HS-27A (cell line): ENCODE measurements around the gene CEP44.
"Not testable (repeated sequence)": the region's sequence is repeated elsewhere in the genome, so short reads cannot be mapped to it uniquely, and the experiment has no call there.

Experiments
- DNase-seq: peaks from one replicate; pipeline ENCODE4 v3.0.0-alpha.2; 2012; ENCODE audit warnings: low read depth, missing footprints

Gene CEP44

DNA sequence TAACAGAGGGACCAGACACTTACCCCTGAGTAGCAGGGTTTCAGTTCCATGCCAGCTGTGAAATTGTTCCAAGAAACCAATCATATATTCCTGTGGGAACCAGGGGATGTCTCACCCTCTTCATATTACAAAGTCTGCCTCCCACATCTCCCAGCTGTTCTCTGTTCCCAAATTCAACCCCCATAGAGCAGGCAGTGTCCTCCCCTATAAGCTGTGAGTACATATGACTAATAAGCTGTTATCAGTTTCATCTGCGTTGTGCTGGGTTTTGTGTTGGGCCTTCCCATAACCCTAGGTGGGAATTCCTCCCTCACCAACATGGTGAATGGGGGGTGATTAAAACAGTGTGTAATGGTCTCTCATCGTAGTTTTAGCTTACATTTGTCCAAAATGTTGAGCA, 41.0 kb downstream of the CEP44 start:
- DNase-seq = no peak

GRCh38 chr4:174332741-174333493, 49.2 kb downstream of the CEP44 start:
- no peak for DNase-seq

- no peak for DNase-seq
These were observed 50.9 kb downstream of the CEP44 start for GRCh38 chr4:174334628-174335027.

DNA sequence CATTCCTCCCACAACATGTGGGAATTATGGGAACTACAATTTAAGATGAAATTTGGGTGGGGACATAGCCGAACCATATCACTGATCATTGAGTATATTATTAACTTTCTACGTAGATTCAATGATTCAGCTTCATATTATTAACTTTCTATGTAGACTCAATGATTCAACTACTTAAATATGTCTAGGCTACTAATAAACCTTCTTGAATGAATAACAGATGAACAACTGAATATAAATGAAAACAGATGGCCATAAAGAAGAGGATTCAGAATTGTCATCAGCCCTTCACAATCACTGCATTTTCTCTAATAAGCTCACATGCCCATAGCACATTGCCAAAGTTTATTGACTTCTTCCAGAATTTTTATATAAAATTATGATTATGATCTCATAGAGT, 57.0 kb downstream of the CEP44 start:
- DNase-seq = no peak

DNA sequence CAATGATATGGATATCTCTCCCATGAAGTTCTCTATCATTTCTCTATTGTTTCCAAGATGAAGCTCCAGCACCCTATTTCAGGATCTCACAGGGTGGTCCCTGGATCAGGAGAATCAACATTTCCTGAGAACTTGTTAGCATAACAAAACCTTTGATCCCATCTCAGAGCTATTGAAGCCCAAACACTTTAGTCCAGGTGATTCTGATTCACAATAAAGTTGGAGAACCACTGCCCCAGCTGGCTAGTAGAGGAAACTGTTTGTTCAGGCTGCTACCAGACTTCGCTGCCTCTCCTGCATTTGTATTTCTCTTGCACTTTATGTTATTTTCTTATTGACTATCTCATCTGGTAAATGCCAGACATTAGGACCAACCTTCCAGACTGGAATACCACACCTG, 65.4 kb downstream of the CEP44 start:
- DNase-seq = no peak

DNA sequence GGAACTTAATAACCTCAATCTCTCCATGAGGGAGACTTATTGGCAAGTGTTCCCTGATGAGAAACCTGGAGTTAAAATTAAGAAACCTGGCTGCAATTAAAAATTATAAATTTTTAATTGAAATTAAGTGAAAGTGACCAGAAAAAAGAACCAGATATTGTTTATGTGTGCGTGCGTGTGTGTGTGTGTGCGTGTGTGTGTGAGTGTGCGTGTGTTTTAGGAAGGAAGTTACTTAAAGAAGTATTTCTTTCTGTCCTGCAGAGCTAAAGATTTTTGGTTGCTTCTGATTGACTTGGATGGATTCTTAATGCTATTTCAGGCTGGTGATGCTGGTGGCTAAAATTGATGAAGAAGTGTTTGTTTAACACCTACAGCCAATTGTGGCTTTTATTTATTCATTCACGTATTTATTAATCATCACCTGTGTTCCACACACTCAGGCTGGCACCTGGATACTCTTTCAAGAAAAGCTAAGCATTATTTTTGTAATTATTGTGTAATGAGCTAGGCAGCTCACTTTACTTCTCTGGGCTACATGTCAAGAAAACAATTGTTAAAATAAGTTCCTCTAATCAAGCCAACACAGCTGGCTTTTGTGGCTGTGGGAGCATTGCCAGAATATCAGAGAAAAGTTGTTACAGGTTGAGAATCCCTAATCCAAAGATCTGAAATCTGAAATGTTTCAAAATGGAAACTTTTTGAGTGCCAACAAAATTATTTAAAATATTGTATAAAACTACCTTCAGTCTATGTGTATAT, 68.5 kb downstream of the CEP44 start:
- DNase-seq = no peak

GRCh38 chr4:174357321-174357720, 73.6 kb downstream of the CEP44 start:
- no peak for DNase-seq

- no peak for DNase-seq
These were observed 74.7 kb downstream of the CEP44 start for GRCh38 chr4:174358410-174358809.

GRCh38 chr4:174358829-174359228, 75.1 kb downstream of the CEP44 start:
- peak; percentile 24 for DNase-seq

GRCh38 chr4:174362340-174362739, 78.6 kb downstream of the CEP44 start:
- no peak for DNase-seq

DNA sequence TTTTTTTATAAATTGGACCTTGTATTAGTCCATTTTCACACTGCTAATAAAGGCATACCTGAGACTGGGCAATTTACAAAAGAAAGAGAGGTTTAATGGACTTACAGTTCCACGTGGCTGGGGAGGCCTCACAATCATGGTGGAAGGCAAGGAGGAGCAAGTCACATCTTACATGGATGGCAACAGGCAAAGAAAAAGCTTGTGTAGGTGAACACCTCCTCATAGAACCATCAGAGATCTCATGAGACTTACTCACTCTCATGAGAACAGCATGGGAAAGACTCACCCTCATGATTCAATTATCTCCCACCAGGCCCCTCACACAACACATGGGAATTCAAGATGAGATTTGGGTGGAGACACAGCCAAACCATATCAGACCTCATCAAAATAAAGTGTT, 80.1 kb downstream of the CEP44 start:
- not testable (repeated sequence) for DNase-seq

- DNase-seq = no peak
These were observed 81.4 kb downstream of the CEP44 start for GRCh38 chr4:174365018-174365587.

GRCh38 chr4:174369985-174370384, 86.3 kb downstream of the CEP44 start:
- DNase-seq = no peak

DNA sequence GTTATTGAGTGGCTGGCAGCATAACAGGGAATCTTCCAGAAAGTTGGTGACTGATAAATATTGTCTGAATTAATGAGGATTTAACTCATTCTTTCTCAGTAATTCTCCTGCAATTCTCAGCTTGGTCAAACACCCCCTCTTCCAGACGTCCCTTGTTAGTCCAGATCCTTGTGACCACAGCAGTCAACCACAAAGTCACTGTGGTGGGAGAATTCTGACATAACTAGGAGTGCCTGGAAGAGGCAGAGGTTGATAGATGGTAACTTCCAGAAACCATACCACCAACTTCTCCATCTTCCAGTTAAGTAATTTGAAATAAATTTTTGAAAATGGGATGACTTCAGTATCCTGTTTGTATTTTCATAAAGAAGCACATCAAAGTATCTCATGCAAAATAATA, 90.1 kb downstream of the CEP44 start:
- DNase-seq = no peak

DNA sequence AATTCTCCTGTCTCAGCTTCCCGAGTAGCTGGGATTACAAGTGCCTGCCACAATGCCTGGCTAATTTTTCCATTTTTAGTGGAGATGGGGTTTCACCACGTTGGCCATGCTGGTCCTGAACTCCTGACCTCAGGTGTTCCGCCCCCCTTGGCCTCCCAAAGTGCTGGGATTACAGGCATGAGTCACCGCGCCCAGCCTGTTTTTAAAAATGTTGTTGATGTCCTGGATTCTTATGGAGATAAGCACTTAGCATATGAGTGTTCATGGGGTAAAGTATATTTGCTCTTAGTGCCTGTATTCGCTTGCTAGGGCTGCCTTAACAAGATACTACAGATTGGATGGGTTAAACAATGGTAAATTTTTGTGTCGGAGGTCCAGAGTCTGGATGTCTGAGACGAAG, 91.7 kb downstream of the CEP44 start:
- no peak for DNase-seq

- no peak for DNase-seq
These were observed 93.9 kb downstream of the CEP44 start for GRCh38 chr4:174377613-174378012.

GRCh38 chr4:174378951-174379350, 95.2 kb downstream of the CEP44 start:
- DNase-seq = no peak

DNA sequence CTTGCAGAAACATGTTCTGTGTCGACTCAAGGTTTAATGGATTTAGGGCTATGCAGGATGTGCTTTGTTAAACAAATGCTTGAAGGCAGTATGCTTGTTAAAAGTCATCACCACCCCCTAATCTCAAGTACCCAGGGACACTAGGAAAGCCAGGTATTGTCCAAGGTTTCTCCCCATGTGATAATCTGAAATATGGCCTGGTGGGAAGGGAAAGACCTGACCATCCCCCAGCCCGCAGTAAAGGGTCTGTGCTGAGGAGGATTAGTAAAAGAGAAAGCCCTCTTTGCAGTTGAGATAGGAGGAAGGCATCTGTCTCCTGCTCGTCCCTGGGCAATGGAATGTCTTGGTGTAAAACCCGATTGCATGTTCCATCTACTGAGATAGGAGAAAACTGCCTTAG, 96.5 kb downstream of the CEP44 start:
- DNase-seq = not testable (repeated sequence)

DNA sequence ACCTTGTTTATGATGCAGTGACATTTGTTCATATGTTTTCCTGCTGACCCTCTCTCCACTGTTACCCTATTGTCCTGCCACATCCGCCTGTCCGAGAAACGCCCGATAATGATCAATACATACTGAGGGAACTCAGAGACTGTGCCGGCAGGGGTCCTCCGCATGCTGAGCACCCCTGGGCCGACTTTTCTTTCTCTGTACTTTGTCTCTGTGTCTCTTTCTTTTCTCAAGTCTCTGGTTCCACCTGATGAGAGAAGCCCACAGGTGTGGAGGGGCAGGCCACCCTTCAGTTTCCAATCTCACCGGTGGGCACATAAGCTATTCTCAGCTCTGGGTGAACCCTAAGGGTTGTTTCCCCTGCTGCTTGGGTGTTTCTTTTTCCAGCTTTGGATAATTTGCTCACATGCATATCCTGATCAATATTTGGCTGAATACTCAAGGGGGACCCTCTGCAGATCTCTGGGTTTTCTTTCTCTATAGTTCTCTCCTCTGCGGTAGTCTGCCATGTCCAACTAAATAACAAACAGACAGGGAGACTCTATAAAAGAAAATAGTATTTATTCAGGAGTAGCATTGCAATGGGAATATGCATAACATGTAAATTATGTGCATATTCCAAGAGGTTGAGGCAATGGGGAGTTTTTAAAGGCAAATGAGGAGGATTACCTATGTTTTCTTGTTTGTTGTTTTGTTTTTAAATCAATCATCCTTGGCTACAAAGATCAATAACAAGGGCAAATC, 97.2 kb downstream of the CEP44 start:
- no peak for DNase-seq

DNA sequence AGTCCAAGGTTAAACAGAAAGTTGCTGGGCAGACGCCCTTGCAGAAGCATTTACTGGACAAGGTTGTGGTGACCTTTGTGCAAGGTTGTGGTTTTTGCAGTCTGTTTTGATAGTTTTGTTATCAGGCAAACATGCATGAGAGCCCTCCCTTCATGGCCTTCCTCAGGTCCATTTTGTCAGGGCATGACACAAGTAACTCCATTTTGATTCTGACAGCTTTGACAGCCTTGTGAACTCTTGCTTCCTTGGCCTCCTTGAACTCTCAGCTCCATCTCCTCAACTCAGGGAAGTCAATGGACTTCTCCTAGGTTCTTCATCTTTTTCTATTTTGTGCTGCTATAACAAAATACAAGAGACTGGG, 97.7 kb downstream of the CEP44 start:
- DNase-seq = no peak
